Smooth muscle cell (in vitro differentiated cells): Measurements from ENCODE around the gene AANAT. TPM values are rescaled to one million over a fixed set of nuclear protein-coding genes. Genes with fewer than 3 reads are reported as not detected.

Experiments
- DNase-seq: peaks from one replicate; lab custom pipeline; 2025; ENCODE audit not compliant: unreplicated experiment; lab: John Stamatoyannopoulos, UW
- H2AFZ ChIP-seq: fragments of 200-600 bp; sonication (generic); 2 replicates; pipeline ENCODE4 v1.6.0; 2016; ENCODE audit warnings: antibody characterized with exemption, low read depth, mild to moderate bottlenecking
- H3F3A ChIP-seq: fragments of 200-600 bp; sonication (generic); 2 replicates; pipeline ENCODE4 v1.6.0; 2017; ENCODE audit warnings: antibody characterized with exemption, low read depth
- H3K27ac ChIP-seq: fragments of 200-600 bp; sonication (generic); 2 replicates; pipeline ENCODE4 v1.5.1; 2016; ENCODE audit warnings: low read depth, mild to moderate bottlenecking
- H3K27me3 ChIP-seq: fragments of 200-600 bp; sonication (generic); 2 replicates; pipeline ENCODE4 v1.6.1; 2016; ENCODE audit warnings: low read depth, mild to moderate bottlenecking
- H3K36me3 ChIP-seq: fragments of 200-600 bp; sonication (generic); 2 replicates; pipeline ENCODE4 v1.5.1; 2016; ENCODE audit warnings: low read depth
- H3K4me1 ChIP-seq: fragments of 200-600 bp; sonication (generic); 2 replicates; pipeline ENCODE4 v1.5.1; 2016; ENCODE audit warnings: low read depth
- H3K4me2 ChIP-seq: fragments of 200-600 bp; sonication (generic); 2 replicates; pipeline ENCODE4 v1.6.0; 2016; ENCODE audit warnings: mild to moderate bottlenecking
- H3K4me3 ChIP-seq: fragments of 200-600 bp; sonication (generic); 2 replicates; pipeline ENCODE4 v1.5.1; 2016; ENCODE audit warnings: mild to moderate bottlenecking
- H3K79me2 ChIP-seq: fragments of 200-600 bp; sonication (generic); 2 replicates; pipeline ENCODE4 v1.6.0; 2016; ENCODE audit warnings: low read depth, mild to moderate bottlenecking
- H3K9ac ChIP-seq: fragments of 200-600 bp; sonication (generic); 2 replicates; pipeline ENCODE4 v1.6.0; 2016; ENCODE audit warnings: low read depth
- H3K9me3 ChIP-seq: fragments of 200-600 bp; sonication (generic); replicated peaks from 2 replicates; pipeline ENCODE4 v1.5.1; 2016; ENCODE audit warnings: low read depth
- H4K20me1 ChIP-seq: fragments of 200-600 bp; sonication (generic); 2 replicates; pipeline ENCODE4 v1.6.0; 2016; ENCODE audit warnings: low read depth
- WGBS: methylation state at CpG from one replicate; pipeline ENCODE4 v1.1.7; 2016; ENCODE audit warnings: low lambda C conversion rate; 5-methylcytosine and 5-hydroxymethylcytosine counted together
- polyA plus RNA-seq: library from polyadenylated mRNA; unstranded; fragments of >200 nt; fragmentation: Nextera tagmentation; extraction: Ambion mirVana; gene quantifications from 2 replicates; pipeline ENCODE4 v1.2.1, GENCODE V29; 2016
- total RNA-seq: library from RNA; depleted of rRNA; stranded (reverse); fragments of >200 nt; gene quantifications from 2 replicates; pipeline ENCODE4 v1.2.3, GENCODE V29; 2014
- TF ChIP-seq, protein P1 (sequence below): fragments of 200-600 bp; sonication (generic); IDR thresholded peaks from 2 replicates; pipeline ENCODE4 v1.5.1; 2017; ENCODE audit warnings: borderline replicate concordance, mild to moderate bottlenecking, antibody characterized with exemption; ENCODE audit not compliant: insufficient read depth, poor library complexity, severe bottlenecking

The AANAT gene
- total and polyA plus RNA-seq, 2 experiments from 2014 or later = not detected

DNA sequence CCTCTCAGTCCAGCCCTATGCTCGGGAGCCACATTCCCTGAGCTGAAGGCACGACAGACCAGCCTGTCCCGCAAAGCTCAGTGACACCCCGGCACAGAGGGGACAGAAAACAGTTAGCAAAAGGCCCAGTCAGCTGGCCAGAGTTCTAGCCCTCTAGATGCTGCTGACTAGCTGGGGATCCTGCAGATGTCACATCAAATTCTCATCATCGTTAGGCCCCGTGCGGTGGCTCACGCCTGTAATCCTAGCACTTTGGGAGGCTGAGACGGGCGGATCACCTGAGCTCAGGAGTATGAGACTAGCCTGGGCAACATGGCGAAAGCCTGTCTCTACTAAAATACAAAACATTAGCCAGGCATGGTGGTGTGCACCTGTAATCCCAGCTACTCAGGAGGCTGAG, 31.7 kb upstream of the AANAT start:
- Histone ChIP-seq H3K4me1 (no peaks in the 10 kb centered on the region), H3K79me2 (peaks cover 79% of the 10 kb centered on the region), H3K27ac (no peak overlapping the region), H3F3A (peaks cover 3% of the 10 kb centered on the region), H3K4me3 (no peak overlapping the region), H3K27me3 (no peaks in the 10 kb centered on the region), H4K20me1 (peaks cover 100% of the 10 kb centered on the region), H3K9me3 (no peaks in the 10 kb centered on the region), H3K4me2 (no peak overlapping the region), H3K36me3 (no peaks in the 10 kb centered on the region), H2AFZ (no peak overlapping the region), H3K9ac (no peak overlapping the region)
- no peak for DNase-seq
- WGBS = 97% methylated on average over 11 of the region's 11 CpGs
- TF ChIP-seq, protein P1, sequence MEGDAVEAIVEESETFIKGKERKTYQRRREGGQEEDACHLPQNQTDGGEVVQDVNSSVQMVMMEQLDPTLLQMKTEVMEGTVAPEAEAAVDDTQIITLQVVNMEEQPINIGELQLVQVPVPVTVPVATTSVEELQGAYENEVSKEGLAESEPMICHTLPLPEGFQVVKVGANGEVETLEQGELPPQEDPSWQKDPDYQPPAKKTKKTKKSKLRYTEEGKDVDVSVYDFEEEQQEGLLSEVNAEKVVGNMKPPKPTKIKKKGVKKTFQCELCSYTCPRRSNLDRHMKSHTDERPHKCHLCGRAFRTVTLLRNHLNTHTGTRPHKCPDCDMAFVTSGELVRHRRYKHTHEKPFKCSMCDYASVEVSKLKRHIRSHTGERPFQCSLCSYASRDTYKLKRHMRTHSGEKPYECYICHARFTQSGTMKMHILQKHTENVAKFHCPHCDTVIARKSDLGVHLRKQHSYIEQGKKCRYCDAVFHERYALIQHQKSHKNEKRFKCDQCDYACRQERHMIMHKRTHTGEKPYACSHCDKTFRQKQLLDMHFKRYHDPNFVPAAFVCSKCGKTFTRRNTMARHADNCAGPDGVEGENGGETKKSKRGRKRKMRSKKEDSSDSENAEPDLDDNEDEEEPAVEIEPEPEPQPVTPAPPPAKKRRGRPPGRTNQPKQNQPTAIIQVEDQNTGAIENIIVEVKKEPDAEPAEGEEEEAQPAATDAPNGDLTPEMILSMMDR = no peak

DNA sequence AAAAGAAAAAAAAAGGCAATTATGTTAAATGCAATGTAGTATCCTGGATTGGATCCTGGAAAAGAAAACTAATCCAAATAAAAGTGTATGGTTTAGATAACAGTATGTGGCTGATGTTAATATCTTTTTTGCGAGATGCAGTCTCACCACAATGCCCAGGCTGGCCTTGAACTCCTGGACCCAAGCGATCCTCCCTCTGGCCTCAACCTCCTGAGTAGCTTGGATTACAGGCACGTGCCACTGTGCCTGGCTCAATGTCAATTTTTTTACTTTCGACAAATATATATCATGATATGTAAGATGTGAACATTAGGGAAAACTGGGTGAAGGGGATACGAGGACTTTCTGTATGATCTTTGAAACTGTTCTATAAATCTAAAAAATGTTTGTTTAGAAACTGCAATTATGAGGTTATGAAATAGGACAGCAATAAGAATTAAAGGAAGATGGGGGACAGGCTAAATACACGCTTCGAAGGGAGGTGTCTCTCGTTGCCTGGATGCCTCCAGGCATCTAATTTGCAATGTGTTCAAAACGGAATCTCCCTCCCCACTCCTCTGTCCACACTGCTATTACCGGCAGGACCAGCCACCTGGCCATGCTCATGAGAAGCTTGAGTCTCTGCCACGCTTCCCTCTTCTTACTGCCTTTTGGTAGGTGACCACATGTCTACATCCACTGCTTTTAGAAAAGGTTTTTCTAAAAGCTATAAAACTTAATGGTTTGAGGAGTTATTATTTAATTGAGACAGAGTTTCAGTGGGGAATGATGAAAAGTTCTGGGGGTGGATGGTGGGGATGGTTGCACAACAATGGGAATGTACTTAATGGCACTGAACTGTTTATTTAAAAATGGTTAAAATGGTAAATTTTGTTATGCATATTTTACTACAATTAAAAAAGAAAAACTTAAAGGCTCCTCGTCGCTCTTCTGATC, 29.7 kb upstream of the AANAT start:
- Histone ChIP-seq H3K27me3 (no peaks in the 10 kb centered on the region), H3K9me3 (no peaks in the 10 kb centered on the region), H3K9ac (no peak overlapping the region), H4K20me1 (peaks cover 100% of the 10 kb centered on the region), H3K4me3 (no peak overlapping the region), H3K36me3 (no peaks in the 10 kb centered on the region), H3K27ac (no peak overlapping the region), H3K4me2 (no peak overlapping the region), H3K79me2 (peaks cover 89% of the 10 kb centered on the region), H3K4me1 (no peaks in the 10 kb centered on the region), H2AFZ (no peak overlapping the region), H3F3A (peaks cover 3% of the 10 kb centered on the region)
- WGBS = 76% methylated on average over 13 of the region's 13 CpGs
- DNase-seq = no peak
- TF ChIP-seq, protein P1 = no peak

DNA sequence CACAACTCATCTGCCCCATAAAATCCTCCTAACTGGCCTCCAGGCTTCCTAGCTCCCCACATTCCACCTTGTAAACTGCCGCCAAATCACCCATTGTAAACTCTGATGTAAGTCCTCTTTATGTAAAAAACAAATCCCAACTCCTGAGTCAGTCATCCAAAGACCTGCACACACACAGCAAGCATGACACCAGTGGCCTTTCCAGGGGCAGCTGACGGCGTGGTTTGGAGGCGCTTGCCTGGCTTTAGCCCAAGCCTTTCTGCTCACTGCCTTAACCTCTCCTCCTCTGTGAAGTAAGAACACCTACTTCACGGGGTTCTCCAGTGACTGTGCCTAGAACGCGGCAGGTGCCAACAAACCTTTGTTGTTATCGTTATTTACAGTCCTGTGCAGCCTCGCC, 28.5 kb upstream of the AANAT start:
- no peak for DNase-seq
- Histone ChIP-seq H3K79me2 (peaks cover 88% of the 10 kb centered on the region), H3K4me1 (no peaks in the 10 kb centered on the region), H3F3A (peaks cover 3% of the 10 kb centered on the region), H3K4me2 (no peak overlapping the region), H3K4me3 (no peak overlapping the region), H3K27ac (no peak overlapping the region), H3K9ac (no peak overlapping the region), H4K20me1 (peaks cover 100% of the 10 kb centered on the region), H2AFZ (no peak overlapping the region), H3K9me3 (no peaks in the 10 kb centered on the region), H3K27me3 (no peaks in the 10 kb centered on the region), H3K36me3 (no peaks in the 10 kb centered on the region)
- WGBS = 72% methylated on average over 9 of the region's 9 CpGs
- TF ChIP-seq, protein P1 = no peak
